ENCODE measurements around the gene ERC2. TPM values are rescaled to one million over a fixed set of nuclear protein-coding genes. Genes with fewer than 3 reads are reported as not detected.
"Not testable (repeated sequence)": the region's sequence is repeated elsewhere in the genome, so short reads cannot be mapped to it uniquely, and the experiment has no call there.

Gene ERC2
- total RNA-seq, 2 donors from 2014 or later: 0.14 TPM; not detected in 1

GRCh38 chr3:55860049-55860721 lies 608.1 kb downstream of the ERC2 start:
- no peak for DNase-seq
- no peak for ATAC-seq
- intact Hi-C loops (cut with DNase I, micrococcal nuclease): no loop called here

GRCh38 chr3:55859305-55859704 lies 609.0 kb downstream of the ERC2 start:
- DNase-seq (no peak), ATAC-seq (no peak)
- intact Hi-C loops (cut with DNase I, micrococcal nuclease): no loop called here

GRCh38 chr3:55858727-55859126 lies 609.5 kb downstream of the ERC2 start:
- ATAC-seq: no peak
- intact Hi-C loops (cut with DNase I, micrococcal nuclease): no loop called here

GRCh38 chr3:55858302-55858701 lies 610.0 kb downstream of the ERC2 start:
- intact Hi-C loops (cut with DNase I, micrococcal nuclease): no loop called here
- no peak for DNase-seq
- no peak for ATAC-seq

More at GRCh38 chr3:55858727-55859126, 609.5 kb downstream of the ERC2 start:
- DNase-seq: no peak

GRCh38 chr3:55857633-55858032 lies 610.6 kb downstream of the ERC2 start:
- DNase-seq: no peak
- no peak for ATAC-seq
- intact Hi-C loops (cut with DNase I, micrococcal nuclease): no loop called here

GRCh38 chr3:55855311-55855710 lies 613.0 kb downstream of the ERC2 start:
- DNase-seq (no peak), ATAC-seq (no peak)
- intact Hi-C loops (cut with DNase I, micrococcal nuclease): no loop called here

- intact Hi-C loops (cut with DNase I, micrococcal nuclease): no loop called here
- DNase-seq (no peak), ATAC-seq (no peak)
These were observed 613.8 kb downstream of the ERC2 start for GRCh38 chr3:55854494-55854893.

- intact Hi-C loops (cut with DNase I, micrococcal nuclease): no loop called here
- no peak for ATAC-seq
- no peak for DNase-seq
These were observed 615.9 kb downstream of the ERC2 start for GRCh38 chr3:55852326-55852725.

- no peak for ATAC-seq
- DNase-seq: no peak
- intact Hi-C loops (cut with DNase I, micrococcal nuclease): no loop called here
These were observed 626.1 kb downstream of the ERC2 start for GRCh38 chr3:55842204-55842603.

- intact Hi-C loops (cut with DNase I, micrococcal nuclease); ATAC-seq; DNase-seq: not testable (repeated sequence)
These were observed 636.4 kb downstream of the ERC2 start for GRCh38 chr3:55831876-55832275.

- DNase-seq (no peak), ATAC-seq (no peak)
- intact Hi-C loops (cut with DNase I, micrococcal nuclease): no loop called here
These were observed 639.6 kb downstream of the ERC2 start for GRCh38 chr3:55828712-55829111.

- DNase-seq (no peak), ATAC-seq (no peak)
- intact Hi-C loops (cut with DNase I, micrococcal nuclease): no loop called here
These were observed 640.5 kb downstream of the ERC2 start for GRCh38 chr3:55827786-55828185.

GRCh38 chr3:55826731-55827496 lies 641.4 kb downstream of the ERC2 start:
- no peak for DNase-seq
- no peak for ATAC-seq
- intact Hi-C loops (cut with DNase I, micrococcal nuclease): no loop called here

- intact Hi-C loops (cut with DNase I, micrococcal nuclease): no loop called here
- ATAC-seq (no peak), DNase-seq (no peak)
These were observed 642.2 kb downstream of the ERC2 start for GRCh38 chr3:55826097-55826496.

- intact Hi-C loops (cut with DNase I, micrococcal nuclease): no loop called here
- ATAC-seq (no peak), DNase-seq (no peak)
These were observed 643.9 kb downstream of the ERC2 start for GRCh38 chr3:55824406-55824805.

- intact Hi-C loops (cut with DNase I, micrococcal nuclease): no loop called here
- DNase-seq: no peak
- no peak for ATAC-seq
These were observed 644.4 kb downstream of the ERC2 start for GRCh38 chr3:55823829-55824228.

- ATAC-seq (no peak), DNase-seq (no peak)
- intact Hi-C loops (cut with DNase I, micrococcal nuclease): no loop called here
These were observed 645.3 kb downstream of the ERC2 start for GRCh38 chr3:55823001-55823400.

- DNase-seq (no peak), ATAC-seq (no peak)
- intact Hi-C loops (cut with DNase I, micrococcal nuclease): no loop called here
These were observed 649.3 kb downstream of the ERC2 start for GRCh38 chr3:55819005-55819404.

GRCh38 chr3:55818485-55818884 lies 649.8 kb downstream of the ERC2 start:
- intact Hi-C loops (cut with DNase I, micrococcal nuclease): no loop called here
- no peak for DNase-seq
- no peak for ATAC-seq

- intact Hi-C loops (cut with DNase I, micrococcal nuclease): no loop called here
These were observed 651.3 kb downstream of the ERC2 start for GRCh38 chr3:55816794-55817576.

More at GRCh38 chr3:55816794-55817576, 651.3 kb downstream of the ERC2 start:
- ATAC-seq (no peak), DNase-seq (no peak)
